HepG2 (cell line): ENCODE measurements around the gene AKR1A1. TPM values are rescaled to one million over a fixed set of nuclear protein-coding genes. Genes with fewer than 3 reads are reported as not detected.

Source experiments
- ATRX ChIP-seq: sonication (generic); formaldehyde crosslinking; IDR thresholded peaks from 2 replicates; pipeline ENCODE4 v1.4.0; 2020; ENCODE audit warnings: missing genetic modification reagents, borderline replicate concordance
- HDAC1 ChIP-seq: sonication (generic); formaldehyde crosslinking; IDR thresholded peaks from 2 replicates; pipeline ENCODE4 v1.5.1; 2020; ENCODE audit warnings: mild to moderate bottlenecking, missing genetic modification reagents
- HOXD1 ChIP-seq: sonication (generic); formaldehyde crosslinking; IDR thresholded peaks from 2 replicates; pipeline ENCODE4 v1.5.0; 2020; ENCODE audit warnings: missing genetic modification reagents
- LCORL ChIP-seq, 2 experiments: fragments of 450-650 bp in 1 of 2; sonication (generic) in 1 of 2; formaldehyde crosslinking in 1 of 2; IDR thresholded peaks; 2 replicates each; pipeline versions ENCODE4 v1.5.0 to v1.6.1; 2017 to 2020; ENCODE audit warnings: antibody characterized with exemption in 1 of 2, missing genetic modification reagents in 1 of 2
- MAF1 ChIP-seq: sonication (generic); formaldehyde crosslinking; IDR thresholded peaks from 2 replicates; pipeline ENCODE4 v1.5.0; 2020; ENCODE audit warnings: missing genetic modification reagents, borderline replicate concordance
- MAFF ChIP-seq: IDR thresholded peaks from 2 replicates; pipeline ENCODE4 v1.6.1; 2011; ENCODE audit warnings: low read depth, low read length, improper control_type of control experiment
- MIXL1 ChIP-seq: IDR thresholded peaks from 2 replicates; pipeline ENCODE4 v1.6.1; 2016
- NCOR1 ChIP-seq: fragments of 200-600 bp; sonication (generic); IDR thresholded peaks from 2 replicates; pipeline ENCODE4 v1.7.0; 2017; ENCODE audit warnings: antibody characterized with exemption, low read length, borderline replicate concordance
- SRSF4 ChIP-seq: fragments of 200-400 bp; formaldehyde crosslinking; IDR thresholded peaks from one replicate; pipeline ENCODE4 v1.6.1; 2018; ENCODE audit warnings: mild to moderate bottlenecking, low read depth, low read length, moderate library complexity; ENCODE audit not compliant: poor library complexity, severe bottlenecking
- SSRP1 ChIP-seq: IDR thresholded peaks from 2 replicates; pipeline ENCODE4 v1.6.1; 2016; ENCODE audit warnings: control low read depth
- ZNF143 ChIP-seq: sonication (generic); formaldehyde crosslinking; IDR thresholded peaks from 2 replicates; pipeline ENCODE4 v1.4.0; 2020; ENCODE audit warnings: missing genetic modification reagents
- ZNF431 ChIP-seq: sonication (generic); formaldehyde crosslinking; IDR thresholded peaks from 2 replicates; pipeline ENCODE4 v1.9.0; 2022; ENCODE audit warnings: missing genetic modification reagents, low read depth, mild to moderate bottlenecking, borderline replicate concordance
- ZNF496 ChIP-seq: sonication (generic); formaldehyde crosslinking; IDR thresholded peaks from 2 replicates; pipeline ENCODE4 v1.8.1; 2023; ENCODE audit warnings: mild to moderate bottlenecking, moderate library complexity, missing genetic modification reagents; ENCODE audit not compliant: insufficient replicate concordance
- ZNF547 ChIP-seq: sonication (generic); formaldehyde crosslinking; IDR thresholded peaks from 2 replicates; pipeline ENCODE4 v1.5.1; 2020; ENCODE audit warnings: mild to moderate bottlenecking, missing genetic modification reagents
- ZNF562 ChIP-seq: sonication (generic); formaldehyde crosslinking; IDR thresholded peaks from 2 replicates; pipeline ENCODE4 v1.8.0; 2022; ENCODE audit warnings: missing genetic modification reagents, borderline replicate concordance
- ZNF563 ChIP-seq: sonication (generic); formaldehyde crosslinking; IDR thresholded peaks from 2 replicates; pipeline ENCODE4 v1.8.0; 2022; ENCODE audit warnings: mild to moderate bottlenecking, moderate library complexity, missing genetic modification reagents
- ZNF605 ChIP-seq: sonication (generic); formaldehyde crosslinking; IDR thresholded peaks from 2 replicates; pipeline ENCODE4 v1.8.0; 2022; ENCODE audit warnings: mild to moderate bottlenecking, missing genetic modification reagents
- ZSCAN25 ChIP-seq: sonication (generic); formaldehyde crosslinking; IDR thresholded peaks from 2 replicates; pipeline ENCODE4 v1.8.0; 2022; ENCODE audit warnings: mild to moderate bottlenecking, missing genetic modification reagents
- polyA plus RNA-seq, 8 experiments: library from polyadenylated mRNA; depleted of rRNA in 3 of 8; stranded (reverse) in 7 of 8; unstranded in 1 of 8; fragments of >200 nt; fragmentation: Illumina TruSeq in 4 of 8; extraction: Trizol in 4 of 8; gene quantifications; 2 replicates each; pipeline versions ENCODE4 v1.2.1 to v1.2.3, GENCODE V29; 2011 to 2016; ENCODE audit warnings: low read depth in 4 of 8, missing spikeins in 1 of 8, mixed read lengths in 1 of 8; ENCODE audit not compliant: insufficient read depth in 1 of 8
- total RNA-seq, 5 experiments: library from RNA; depleted of rRNA; stranded (reverse); fragments of >200 nt; fragmentation: Illumina TruSeq; extraction: Trizol; gene quantifications; 2 replicates each; pipeline ENCODE4 v1.2.3, GENCODE V29; 2016; ENCODE audit warnings: low read depth in 1 of 5
- TF ChIP-seq, protein P1 (sequence below): sonication (generic); formaldehyde crosslinking; IDR thresholded peaks from 2 replicates; pipeline ENCODE4 v1.8.1; 2023; ENCODE audit warnings: mild to moderate bottlenecking, missing genetic modification reagents, borderline replicate concordance
- TF ChIP-seq, protein P2 (sequence below): sonication (generic); formaldehyde crosslinking; IDR thresholded peaks from 2 replicates; pipeline ENCODE4 v1.5.0; 2020; ENCODE audit warnings: missing genetic modification reagents
- TF ChIP-seq, protein P3 (sequence below): sonication (generic); formaldehyde crosslinking; IDR thresholded peaks from 2 replicates; pipeline ENCODE4 v1.5.0; 2020; ENCODE audit warnings: missing genetic modification reagents
- TF ChIP-seq, protein P4 (sequence below): sonication (generic); formaldehyde crosslinking; IDR thresholded peaks from 2 replicates; pipeline ENCODE4 v1.4.0; 2020; ENCODE audit warnings: mild to moderate bottlenecking, missing genetic modification reagents, borderline replicate concordance

Gene AKR1A1
- total and polyA plus RNA-seq, 2 of the 13 experiments (the other 11 are each of a cell fraction or from before 2014, with no cell fraction given): 181 to 217 TPM

DNA sequence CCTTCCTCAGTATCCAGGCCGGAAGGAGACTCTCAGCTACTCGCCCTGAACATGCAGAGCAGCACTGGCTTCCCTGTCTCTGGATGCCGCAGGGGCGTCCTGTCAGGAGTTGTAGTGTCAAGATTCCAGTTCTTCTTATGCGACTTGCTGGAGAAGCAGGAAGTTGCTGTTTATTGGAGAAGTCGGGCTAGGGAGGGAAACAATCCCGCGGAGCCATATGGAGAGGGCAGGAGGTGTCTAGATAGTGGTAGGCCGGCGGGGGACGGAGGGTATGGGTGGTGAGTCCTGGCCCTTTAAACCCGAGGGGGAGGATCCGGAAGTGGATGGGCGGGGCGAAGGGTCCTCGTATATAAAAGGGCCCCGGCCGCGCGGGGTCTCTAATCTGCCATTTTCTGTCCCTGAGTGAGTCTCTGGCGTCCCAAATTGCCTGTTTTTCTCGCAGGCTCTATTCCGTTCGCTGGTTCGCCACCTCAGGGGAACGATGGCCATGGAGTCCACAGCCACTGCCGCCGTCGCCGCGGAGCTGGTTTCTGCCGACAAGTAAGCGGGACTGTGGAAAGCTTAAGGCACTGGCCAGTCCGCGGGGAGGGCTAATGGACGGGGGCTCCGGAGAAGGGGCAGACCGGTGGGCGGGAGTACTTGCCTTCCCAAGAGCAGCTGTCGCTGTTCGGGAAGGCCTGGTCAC, 33.2 kb downstream of the AKR1A1 start, which contains the start of gene NASP (continued):
- TF ChIP-seq, protein P1, sequence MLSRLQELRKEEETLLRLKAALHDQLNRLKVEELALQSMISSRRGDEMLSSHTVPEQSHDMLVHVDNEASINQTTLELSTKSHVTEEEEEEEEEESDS: no peak
- TF ChIP-seq MIXL1 (CRISPR knock-in tag): no peak; the same call in 1 of the 2 replicates
- no peak for TF ChIP-seq MAFF
- TF ChIP-seq SSRP1: no peak
- TF ChIP-seq SRSF4: no peak
- TF ChIP-seq, protein P2, sequence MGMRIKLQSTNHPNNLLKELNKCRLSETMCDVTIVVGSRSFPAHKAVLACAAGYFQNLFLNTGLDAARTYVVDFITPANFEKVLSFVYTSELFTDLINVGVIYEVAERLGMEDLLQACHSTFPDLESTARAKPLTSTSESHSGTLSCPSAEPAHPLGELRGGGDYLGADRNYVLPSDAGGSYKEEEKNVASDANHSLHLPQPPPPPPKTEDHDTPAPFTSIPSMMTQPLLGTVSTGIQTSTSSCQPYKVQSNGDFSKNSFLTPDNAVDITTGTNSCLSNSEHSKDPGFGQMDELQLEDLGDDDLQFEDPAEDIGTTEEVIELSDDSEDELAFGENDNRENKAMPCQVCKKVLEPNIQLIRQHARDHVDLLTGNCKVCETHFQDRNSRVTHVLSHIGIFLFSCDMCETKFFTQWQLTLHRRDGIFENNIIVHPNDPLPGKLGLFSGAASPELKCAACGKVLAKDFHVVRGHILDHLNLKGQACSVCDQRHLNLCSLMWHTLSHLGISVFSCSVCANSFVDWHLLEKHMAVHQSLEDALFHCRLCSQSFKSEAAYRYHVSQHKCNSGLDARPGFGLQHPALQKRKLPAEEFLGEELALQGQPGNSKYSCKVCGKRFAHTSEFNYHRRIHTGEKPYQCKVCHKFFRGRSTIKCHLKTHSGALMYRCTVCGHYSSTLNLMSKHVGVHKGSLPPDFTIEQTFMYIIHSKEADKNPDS (CRISPR knock-in tag): no peak
- 0 out of 2 replicates have a peak, but pooled peaks have one; percentile 34 for TF ChIP-seq ZNF563 (CRISPR knock-in tag)
- TF ChIP-seq HOXD1: no peak; the same call in 1 of the 2 replicates
- peak; percentile 78 for TF ChIP-seq ZNF605 (CRISPR knock-in tag)
- TF ChIP-seq ZSCAN25 (CRISPR knock-in tag): peak; percentile 69; the same call in 1 of the 2 replicates
- no peak for TF ChIP-seq MAF1 (CRISPR knock-in tag)
- TF ChIP-seq ZNF143 (CRISPR knock-in tag): 0 out of 2 replicates have a peak, but pooled peaks have one; percentile 2
- no peak for TF ChIP-seq ZNF496 (CRISPR knock-in tag)
- TF ChIP-seq, protein P3, sequence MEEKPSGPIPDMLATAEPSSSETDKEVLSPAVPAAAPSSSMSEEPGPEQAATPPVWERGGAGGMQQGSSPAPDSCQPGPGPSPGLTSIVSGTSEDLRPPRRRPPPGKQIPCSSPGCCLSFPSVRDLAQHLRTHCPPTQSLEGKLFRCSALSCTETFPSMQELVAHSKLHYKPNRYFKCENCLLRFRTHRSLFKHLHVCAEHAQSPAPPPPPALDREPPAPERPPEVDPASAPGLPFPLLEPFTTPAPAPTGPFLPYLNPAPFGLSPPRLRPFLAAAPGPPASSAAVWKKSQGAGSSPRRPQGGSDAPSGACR (CRISPR knock-in tag): peak; percentile 26; the same call in 1 of the 2 replicates
- no peak for TF ChIP-seq LCORL (IDR thresholded peaks at IDR 0.05)
- TF ChIP-seq LCORL (CRISPR knock-in tag; IDR thresholded peaks at IDR 0.05): no peak; the same call in 1 of the 2 replicates
- TF ChIP-seq ATRX (CRISPR knock-in tag): no peak
- TF ChIP-seq NCOR1: no peak
- TF ChIP-seq ZNF431: peak; percentile 69
- no peak for TF ChIP-seq ZNF562 (CRISPR knock-in tag)
- TF ChIP-seq HDAC1 (CRISPR knock-in tag): peak; percentile 95
- TF ChIP-seq, protein P4, sequence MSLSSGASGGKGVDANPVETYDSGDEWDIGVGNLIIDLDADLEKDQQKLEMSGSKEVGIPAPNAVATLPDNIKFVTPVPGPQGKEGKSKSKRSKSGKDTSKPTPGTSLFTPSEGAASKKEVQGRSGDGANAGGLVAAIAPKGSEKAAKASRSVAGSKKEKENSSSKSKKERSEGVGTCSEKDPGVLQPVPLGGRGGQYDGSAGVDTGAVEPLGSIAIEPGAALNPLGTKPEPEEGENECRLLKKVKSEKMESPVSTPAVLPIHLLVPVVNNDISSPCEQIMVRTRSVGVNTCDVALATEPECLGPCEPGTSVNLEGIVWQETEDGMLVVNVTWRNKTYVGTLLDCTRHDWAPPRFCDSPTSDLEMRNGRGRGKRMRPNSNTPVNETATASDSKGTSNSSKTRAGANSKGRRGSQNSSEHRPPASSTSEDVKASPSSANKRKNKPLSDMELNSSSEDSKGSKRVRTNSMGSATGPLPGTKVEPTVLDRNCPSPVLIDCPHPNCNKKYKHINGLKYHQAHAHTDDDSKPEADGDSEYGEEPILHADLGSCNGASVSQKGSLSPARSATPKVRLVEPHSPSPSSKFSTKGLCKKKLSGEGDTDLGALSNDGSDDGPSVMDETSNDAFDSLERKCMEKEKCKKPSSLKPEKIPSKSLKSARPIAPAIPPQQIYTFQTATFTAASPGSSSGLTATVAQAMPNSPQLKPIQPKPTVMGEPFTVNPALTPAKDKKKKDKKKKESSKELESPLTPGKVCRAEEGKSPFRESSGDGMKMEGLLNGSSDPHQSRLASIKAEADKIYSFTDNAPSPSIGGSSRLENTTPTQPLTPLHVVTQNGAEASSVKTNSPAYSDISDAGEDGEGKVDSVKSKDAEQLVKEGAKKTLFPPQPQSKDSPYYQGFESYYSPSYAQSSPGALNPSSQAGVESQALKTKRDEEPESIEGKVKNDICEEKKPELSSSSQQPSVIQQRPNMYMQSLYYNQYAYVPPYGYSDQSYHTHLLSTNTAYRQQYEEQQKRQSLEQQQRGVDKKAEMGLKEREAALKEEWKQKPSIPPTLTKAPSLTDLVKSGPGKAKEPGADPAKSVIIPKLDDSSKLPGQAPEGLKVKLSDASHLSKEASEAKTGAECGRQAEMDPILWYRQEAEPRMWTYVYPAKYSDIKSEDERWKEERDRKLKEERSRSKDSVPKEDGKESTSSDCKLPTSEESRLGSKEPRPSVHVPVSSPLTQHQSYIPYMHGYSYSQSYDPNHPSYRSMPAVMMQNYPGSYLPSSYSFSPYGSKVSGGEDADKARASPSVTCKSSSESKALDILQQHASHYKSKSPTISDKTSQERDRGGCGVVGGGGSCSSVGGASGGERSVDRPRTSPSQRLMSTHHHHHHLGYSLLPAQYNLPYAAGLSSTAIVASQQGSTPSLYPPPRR: 0 out of 2 replicates have a peak, but pooled peaks have one; percentile 33
- TF ChIP-seq ZNF547 (CRISPR knock-in tag): 0 out of 2 replicates have a peak, but pooled peaks have one; percentile 16
